A549 (cell line): ENCODE results near the gene HNF4A. TPM values are rescaled to one million over a fixed set of nuclear protein-coding genes. Genes with fewer than 3 reads are reported as not detected.

Source experiments
- ATAC-seq, 2 experiments: fragments of 200-7000 bp in 1 of 2; fragments of >200 bp in 1 of 2; cut with Nextera tagmentation in 1 of 2; cut with Tn5 transposase in 1 of 2; 3 replicates each; pipeline versions ENCODE4 v1.8.0 to v1.9.1; 2018 to 2020; ENCODE audit warnings: mild to moderate bottlenecking in 1 of 2, moderate library complexity in 1 of 2
- CTCF ChIA-PET: fragments of 300-600 bp; sonication (Branson Sonifier 250); formaldehyde crosslinking; extraction: SDS; loops from one replicate; lab custom pipeline; 2021; ENCODE audit warnings: antibody characterized with exemption, inconsistent platforms; lab: Yijun Ruan, JAX
- POLR2A ChIA-PET: fragments of 350-600 bp; formaldehyde crosslinking; extraction: SDS; loops from one replicate; lab custom pipeline; 2021; ENCODE audit warnings: antibody characterized with exemption, inconsistent platforms; lab: Yijun Ruan, JAX
- DNase-seq, 2 experiments: peaks; one replicate each; pipeline versions ENCODE4 v3.0.0 to v3.0.0-alpha.2; 2011 to 2016; ENCODE audit warnings: low read depth in 1 of 2, low spot score in 1 of 2
- FAIRE-seq: peaks from 2 replicates; lab custom pipeline; 2011; peaks lifted over from hg19 to GRCh38; lab: Jason Lieb, UNC
- H3K27ac ChIP-seq, 2 experiments: fragments of >200 bp; sonication (Bioruptor Twin); formaldehyde crosslinking; 3 replicates each; pipeline ENCODE4 v1.5.1; 2016 to 2017
- H3K4me1 ChIP-seq: fragments of >200 bp; sonication (Bioruptor Twin); formaldehyde crosslinking; 3 replicates; pipeline ENCODE4 v1.6.1; 2016
- H3K4me2 ChIP-seq: fragments of >200 bp; sonication (Bioruptor Twin); formaldehyde crosslinking; 3 replicates; pipeline ENCODE4 v1.6.1; 2016
- H3K4me3 ChIP-seq: fragments of >200 bp; sonication (Bioruptor Twin); formaldehyde crosslinking; 3 replicates; pipeline ENCODE4 v1.5.1; 2016
- H3K9me3 ChIP-seq: fragments of >200 bp; sonication (Bioruptor Twin); formaldehyde crosslinking; 3 replicates; pipeline ENCODE4 v1.6.1; 2016
- ATOH8 ChIP-seq: fragments of 250-450 bp; sonication (Bioruptor Pico); IDR thresholded peaks from 2 replicates; pipeline ENCODE4 v1.5.0; 2020; ENCODE audit warnings: low read depth, mild to moderate bottlenecking, moderate library complexity
- CBX8 ChIP-seq: fragments of 200-600 bp; sonication (generic); IDR thresholded peaks from 2 replicates; pipeline ENCODE4 v1.6.1; 2016
- CEBPB ChIP-seq, 2 experiments: fragments of >200 bp in 1 of 2; sonication (Bioruptor Twin) in 1 of 2; formaldehyde crosslinking in 1 of 2; IDR thresholded peaks; 2 replicates each; pipeline ENCODE4 v1.6.1; 2012 to 2016
- EHMT2 ChIP-seq: fragments of 200-600 bp; sonication (generic); IDR thresholded peaks from 2 replicates; pipeline ENCODE4 v1.6.1; 2016; ENCODE audit warnings: antibody characterized with exemption, low read depth, mild to moderate bottlenecking, moderate library complexity
- ESRRA ChIP-seq: fragments of 150-350 bp; IDR thresholded peaks from 2 replicates; pipeline ENCODE4 v1.6.1; 2014; ENCODE audit warnings: mild to moderate bottlenecking, low read length, borderline replicate concordance
- FOSL2 ChIP-seq, 2 experiments: fragments of 450-650 bp in 1 of 2; fragments of >200 bp in 1 of 2; sonication (Bioruptor Twin) in 1 of 2; formaldehyde crosslinking; IDR thresholded peaks; 2 replicates each; pipeline versions ENCODE4 v1.5.0 to v1.6.1; 2016 to 2020; ENCODE audit warnings: mild to moderate bottlenecking in 1 of 2, moderate library complexity in 1 of 2
- GATA3 ChIP-seq: IDR thresholded peaks from 2 replicates; pipeline ENCODE4 v1.6.1; 2012; ENCODE audit warnings: borderline replicate concordance
- HDAC2 ChIP-seq: fragments of 200-600 bp; sonication (generic); IDR thresholded peaks from 2 replicates; pipeline ENCODE4 v1.6.1; 2016
- HOXA7 ChIP-seq: fragments of 250-450 bp; sonication (Bioruptor Pico); IDR thresholded peaks from 2 replicates; pipeline ENCODE4 v1.5.0; 2020; ENCODE audit warnings: mild to moderate bottlenecking, moderate library complexity
- HOXB13 ChIP-seq: fragments of 250-450 bp; sonication (Bioruptor Pico); IDR thresholded peaks from 2 replicates; pipeline ENCODE4 v1.5.0; 2020; ENCODE audit warnings: low read depth, mild to moderate bottlenecking, moderate library complexity
- NFE2L2 ChIP-seq: fragments of 150-350 bp; conservative IDR thresholded peaks from 2 replicates; pipeline ENCODE4 v1.6.1; 2014; ENCODE audit warnings: low read length
- NPAS2 ChIP-seq: fragments of 250-450 bp; sonication (Bioruptor Pico); IDR thresholded peaks from 2 replicates; pipeline ENCODE4 v1.8.0; 2022; ENCODE audit warnings: mild to moderate bottlenecking, moderate library complexity, borderline replicate concordance
- PBX3 ChIP-seq: IDR thresholded peaks from 2 replicates; pipeline ENCODE4 v1.6.1; 2012
- POLR2A ChIP-seq: IDR thresholded peaks from 2 replicates; pipeline ENCODE4 v1.6.1; 2012; ENCODE audit warnings: mild to moderate bottlenecking, low read length
- SREBF2 ChIP-seq: fragments of 450-650 bp; IDR thresholded peaks from 2 replicates; pipeline ENCODE4 v1.6.1; 2014; ENCODE audit warnings: mild to moderate bottlenecking, moderate library complexity
- TFCP2L1 ChIP-seq: fragments of 250-450 bp; sonication (Bioruptor Pico); IDR thresholded peaks from 2 replicates; pipeline ENCODE4 v1.5.0; 2021; ENCODE audit warnings: mild to moderate bottlenecking
- TP53 ChIP-seq: fragments of 250-450 bp; sonication (Bioruptor Pico); IDR thresholded peaks from 2 replicates; pipeline ENCODE4 v1.5.0; 2021; ENCODE audit warnings: mild to moderate bottlenecking, moderate library complexity
- ZFP36 ChIP-seq: fragments of 450-650 bp; IDR thresholded peaks from 2 replicates; pipeline ENCODE4 v1.6.1; 2014; ENCODE audit warnings: borderline replicate concordance; ENCODE audit not compliant: partially characterized antibody
- WGBS: methylation state at CpG from one replicate; pipeline ENCODE4 v1.1.6; 2017; ENCODE audit errors: missing lambda C conversion rate; 5-methylcytosine and 5-hydroxymethylcytosine counted together
- polyA plus RNA-seq, 4 experiments: library from polyadenylated mRNA; depleted of rRNA in 3 of 4; stranded (reverse); fragments of >200 nt; fragmentation: RNase III in 1 of 4; extraction: RNeasy Plus Mini Kit Qiagen cat#74134 plus additional on column Dnase treatment in 1 of 4; gene quantifications; 2 replicates in 3 of 4; 3 replicates in 1 of 4; pipeline ENCODE4 v1.2.3, GENCODE V29; 2011 to 2017
- TF ChIP-seq, protein P1 (sequence below): IDR thresholded peaks from 2 replicates; pipeline ENCODE4 v1.6.1; 2012
- TF ChIP-seq, protein P2 (sequence below): fragments of 150-350 bp; IDR thresholded peaks from 2 replicates; pipeline ENCODE4 v1.6.1; 2014; ENCODE audit warnings: low read depth, mild to moderate bottlenecking, low read length

Gene HNF4A
- polyA plus RNA-seq, 2 of the 4 experiments (the other 2 are of a cell fraction): 20.0 to 26.2 TPM

GRCh38 chr20:44406572-44407137 lies 51.2 kb downstream of the HNF4A start:
- no peak for FAIRE-seq
- TF ChIP-seq POLR2A (no peak), PBX3 (no peak), EHMT2 (no peak), ZFP36 (no peak), HOXA7 (CRISPR knock-in tag) (no peak), HOXB13 (CRISPR knock-in tag) (no peak), CBX8 (no peak), ATOH8 (CRISPR knock-in tag) (no peak), NPAS2 (CRISPR knock-in tag) (no peak), ESRRA (no peak), NFE2L2 (no peak), HDAC2 (no peak), CEBPB (IDR thresholded peaks at IDR 0.05) (no peak), TP53 (CRISPR knock-in tag) (no peak), SREBF2 (no peak)
- TF ChIP-seq, protein P1, sequence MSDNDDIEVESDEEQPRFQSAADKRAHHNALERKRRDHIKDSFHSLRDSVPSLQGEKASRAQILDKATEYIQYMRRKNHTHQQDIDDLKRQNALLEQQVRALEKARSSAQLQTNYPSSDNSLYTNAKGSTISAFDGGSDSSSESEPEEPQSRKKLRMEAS: no peak
- CTCF ChIA-PET: interaction anchor here (0.8 to 4.4 kb wide), 11 partner anchors 12 to 958 kb away, joined by 3 to 17 read pairs (median 5); partner anchors contain the start of gene FITM2
- H3K4me1 ChIP-seq: peaks cover 41% of the 10 kb centered on the region
- peak in 1 of 2 experiments; percentile 14; a peak in 3 of 6 replicates for ATAC-seq
- no peak overlapping the region for H3K4me3 ChIP-seq
- 64% methylated on average over 7 of the region's 7 CpGs for whole genome bisulfite sequencing
- peak overlapping the region; percentile 48 to 76; a peak in 5 of 6 replicates for H3K27ac ChIP-seq
- POLR2A ChIA-PET: interaction anchor here (0.7 to 1.2 kb wide), 2 partner anchors 9 to 11 kb away, joined by 3 read pairs; no protein-coding TSS in a partner anchor
- peak overlapping the region; percentile 47 for H3K4me2 ChIP-seq
- DNase-seq: no peak
- no peaks in the 10 kb centered on the region for H3K9me3 ChIP-seq

GRCh38 chr20:44407402-44408184 lies 52.1 kb downstream of the HNF4A start:
- peaks cover 31% of the 10 kb centered on the region for H3K4me1 ChIP-seq
- TF ChIP-seq, protein P1: 0 out of 2 replicates have a peak, but pooled peaks have one; percentile 19
- TF ChIP-seq HOXA7 (CRISPR knock-in tag): no peak
- no peak for TF ChIP-seq TFCP2L1
- no peak for TF ChIP-seq FOSL2 (IDR thresholded peaks at IDR 0.05)
- peak; percentile 28; the same call in 1 of the 2 replicates for TF ChIP-seq FOSL2 (CRISPR knock-in tag; IDR thresholded peaks at IDR 0.05)
- TF ChIP-seq, protein P2, sequence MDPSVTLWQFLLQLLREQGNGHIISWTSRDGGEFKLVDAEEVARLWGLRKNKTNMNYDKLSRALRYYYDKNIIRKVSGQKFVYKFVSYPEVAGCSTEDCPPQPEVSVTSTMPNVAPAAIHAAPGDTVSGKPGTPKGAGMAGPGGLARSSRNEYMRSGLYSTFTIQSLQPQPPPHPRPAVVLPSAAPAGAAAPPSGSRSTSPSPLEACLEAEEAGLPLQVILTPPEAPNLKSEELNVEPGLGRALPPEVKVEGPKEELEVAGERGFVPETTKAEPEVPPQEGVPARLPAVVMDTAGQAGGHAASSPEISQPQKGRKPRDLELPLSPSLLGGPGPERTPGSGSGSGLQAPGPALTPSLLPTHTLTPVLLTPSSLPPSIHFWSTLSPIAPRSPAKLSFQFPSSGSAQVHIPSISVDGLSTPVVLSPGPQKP: no peak
- TF ChIP-seq GATA3: peak; percentile 52
- POLR2A ChIA-PET: interaction anchor here (0.7 to 1.2 kb wide), 3 partner anchors 10 to 197 kb away, joined by 3 read pairs; partner anchors contain the start of gene OSER1
- DNase-seq: peak; percentile 66 to 80
- peak overlapping the region; percentile 48 to 76; a peak in 5 of 6 replicates for H3K27ac ChIP-seq
- H3K9me3 ChIP-seq: no peaks in the 10 kb centered on the region
- ATAC-seq: peak; percentile 62 to 81
- CTCF ChIA-PET: interaction anchor here (0.7 to 4.4 kb wide), 8 partner anchors 20 to 193 kb away, joined by 3 to 17 read pairs (median 4); no protein-coding TSS in a partner anchor
- no peak overlapping the region for H3K4me3 ChIP-seq
- 55% methylated on average over 14 of the region's 14 CpGs for WGBS
- FAIRE-seq: no peak
- H3K4me2 ChIP-seq: peak overlapping the region; percentile 47
